HG03521 (cell line): ENCODE data around the gene RNPEP.
A peak's percentile ranks its signal among the peaks of the same experiment; 100 is the strongest.
"Not testable (repeated sequence)": the region's sequence is repeated elsewhere in the genome, so short reads cannot be mapped to it uniquely, and the experiment has no call there.

Source experiments
- ATAC-seq: cut with Tn5 transposase; IDR thresholded peaks from one replicate; pipeline ENCODE4 v1.9.1; 2021; ENCODE audit warnings: mild to moderate bottlenecking, moderate library complexity; ENCODE audit not compliant: unreplicated experiment

Gene RNPEP

GRCh38 chr1:202009326-202010179, 27.1 kb downstream of the RNPEP start:
- ATAC-seq: no peak

- peak; percentile 64 for ATAC-seq
These were observed 27.9 kb downstream of the RNPEP start, which contains the start of gene ELF3 for GRCh38 chr1:202010180-202011015. ELF3 (plus strand) TSS chr1:202010587; CDS start chr1:202011137, 550 bp downstream.

GRCh38 chr1:202011994-202012393, 29.5 kb downstream of the RNPEP start:
- ATAC-seq: no peak

GRCh38 chr1:202012544-202013478, 30.4 kb downstream of the RNPEP start:
- ATAC-seq: no peak

GRCh38 chr1:202013603-202014002, 31.2 kb downstream of the RNPEP start:
- ATAC-seq: no peak

- no peak for ATAC-seq
These were observed 31.6 kb downstream of the RNPEP start for GRCh38 chr1:202014060-202014459.

GRCh38 chr1:202014915-202015661, 32.6 kb downstream of the RNPEP start:
- ATAC-seq: no peak

- ATAC-seq: no peak
These were observed 33.2 kb downstream of the RNPEP start for GRCh38 chr1:202015662-202015937.

GRCh38 chr1:202016022-202016810, 33.8 kb downstream of the RNPEP start:
- ATAC-seq: no peak

GRCh38 chr1:202016811-202017748, 34.6 kb downstream of the RNPEP start:
- ATAC-seq: no peak

GRCh38 chr1:202017749-202018467, 35.5 kb downstream of the RNPEP start:
- ATAC-seq: no peak

GRCh38 chr1:202018468-202019234, 36.2 kb downstream of the RNPEP start:
- no peak for ATAC-seq

GRCh38 chr1:202019235-202019558, 36.7 kb downstream of the RNPEP start:
- ATAC-seq: not testable (repeated sequence)

- no peak for ATAC-seq
These were observed 40.6 kb downstream of the RNPEP start for GRCh38 chr1:202023001-202023433.

GRCh38 chr1:202029171-202029665, 46.8 kb downstream of the RNPEP start:
- ATAC-seq: no peak

- no peak for ATAC-seq
These were observed 47.3 kb downstream of the RNPEP start for GRCh38 chr1:202029727-202030126.

- ATAC-seq: no peak
These were observed 49.3 kb downstream of the RNPEP start for GRCh38 chr1:202031796-202032195.
